ENCODE results near the gene CNIH2.
"Not testable (repeated sequence)": the region's sequence is repeated elsewhere in the genome, so short reads cannot be mapped to it uniquely, and the experiment has no call there.

CNIH2 gene

DNA sequence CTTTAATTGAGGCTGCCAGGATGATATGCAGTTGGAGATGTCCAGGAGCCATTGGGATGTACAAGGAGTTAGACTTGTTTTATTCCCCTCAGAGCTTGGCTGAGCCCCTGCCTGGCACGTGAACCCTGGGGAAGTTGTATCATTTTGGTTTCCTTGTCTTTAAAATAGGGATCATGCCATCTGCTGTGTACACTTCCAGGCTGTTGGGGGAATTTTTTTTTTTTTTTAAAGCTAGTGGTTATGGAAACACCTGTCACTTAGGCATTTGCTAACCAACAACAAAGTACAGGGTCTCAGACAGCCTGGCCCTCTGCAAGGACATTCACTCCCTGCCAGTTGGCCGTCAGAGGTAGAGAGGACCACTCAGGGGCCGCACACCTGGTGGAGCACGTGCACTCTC lies 18.0 kb upstream of the CNIH2 start:
- no peak for DNase-seq

DNA sequence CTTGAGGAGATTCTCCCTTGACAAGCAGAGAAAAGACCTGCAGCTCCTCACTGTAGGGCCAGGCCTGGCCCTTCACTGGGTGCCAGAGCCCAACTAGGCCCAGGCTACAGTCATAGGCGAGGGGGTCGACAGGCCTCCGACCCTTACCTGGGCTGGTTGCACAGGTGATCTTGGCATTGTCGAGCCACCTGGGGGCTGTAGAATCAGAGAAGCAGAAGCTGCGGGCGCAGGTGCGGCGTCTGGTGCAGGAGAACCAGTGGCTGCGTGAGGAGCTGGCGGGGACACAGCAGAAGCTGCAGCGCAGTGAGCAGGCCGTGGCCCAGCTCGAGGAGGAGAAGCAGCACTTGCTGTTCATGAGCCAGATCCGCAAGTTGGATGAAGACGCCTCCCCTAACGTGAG lies 16.4 kb upstream of the CNIH2 start:
- no peak for DNase-seq

DNA sequence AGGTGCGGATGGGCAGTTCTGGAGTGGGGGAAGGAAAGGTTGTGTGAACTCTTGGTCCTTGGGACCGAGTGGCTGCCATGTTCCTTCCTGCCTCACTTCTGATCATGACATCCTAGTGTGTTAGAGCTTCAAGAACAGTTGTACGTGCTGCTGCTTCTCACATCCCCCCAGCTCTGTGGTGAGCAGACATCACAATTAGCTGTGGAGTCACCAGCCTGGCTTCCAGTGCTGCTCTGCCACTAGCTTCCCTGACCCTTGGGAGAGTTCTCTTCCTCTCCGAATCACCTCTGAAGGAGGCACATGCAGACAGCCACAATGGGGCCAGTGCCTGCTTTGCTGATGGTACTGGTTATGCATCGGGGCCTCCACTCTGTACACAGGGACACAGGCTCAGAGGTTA lies 15.8 kb upstream of the CNIH2 start:
- DNase-seq, result no peak

DNA sequence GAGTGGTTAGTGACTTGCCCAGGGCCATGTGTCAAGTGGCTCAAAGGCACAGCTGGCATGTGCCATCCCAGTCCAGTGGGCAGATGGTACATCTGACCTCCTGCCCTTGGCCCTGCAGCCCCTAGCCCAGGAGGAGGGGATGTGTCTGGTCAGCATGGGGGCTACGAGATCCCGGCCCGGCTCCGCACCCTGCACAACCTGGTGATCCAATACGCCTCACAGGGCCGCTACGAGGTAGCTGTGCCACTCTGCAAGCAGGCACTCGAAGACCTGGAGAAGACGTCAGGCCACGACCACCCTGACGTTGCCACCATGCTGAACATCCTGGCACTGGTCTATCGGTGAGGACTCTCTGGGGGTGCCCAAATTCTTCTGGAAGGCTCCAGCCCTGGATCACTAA lies 15.3 kb upstream of the CNIH2 start:
- DNase-seq, result no peak

DNA sequence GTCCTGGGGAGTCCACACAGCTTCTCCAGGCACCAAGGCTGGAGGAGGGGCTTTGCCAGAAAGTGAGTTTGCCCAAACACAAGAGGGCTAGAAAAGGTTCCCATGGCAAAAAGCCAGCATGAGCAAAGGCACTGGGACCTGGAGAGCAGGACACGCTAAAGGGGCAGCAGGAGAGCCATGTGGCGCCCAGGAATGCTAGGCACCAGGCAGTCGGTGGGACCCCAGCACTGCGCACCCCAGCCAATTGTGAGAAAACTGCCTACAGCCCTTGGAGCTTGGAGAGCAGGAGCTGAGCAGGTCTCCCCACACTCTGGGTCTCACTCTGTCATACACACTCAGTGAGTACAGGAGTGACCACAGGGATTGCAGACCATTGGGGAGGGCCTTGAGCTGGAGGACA lies 14.7 kb upstream of the CNIH2 start:
- DNase-seq, result no peak

DNA sequence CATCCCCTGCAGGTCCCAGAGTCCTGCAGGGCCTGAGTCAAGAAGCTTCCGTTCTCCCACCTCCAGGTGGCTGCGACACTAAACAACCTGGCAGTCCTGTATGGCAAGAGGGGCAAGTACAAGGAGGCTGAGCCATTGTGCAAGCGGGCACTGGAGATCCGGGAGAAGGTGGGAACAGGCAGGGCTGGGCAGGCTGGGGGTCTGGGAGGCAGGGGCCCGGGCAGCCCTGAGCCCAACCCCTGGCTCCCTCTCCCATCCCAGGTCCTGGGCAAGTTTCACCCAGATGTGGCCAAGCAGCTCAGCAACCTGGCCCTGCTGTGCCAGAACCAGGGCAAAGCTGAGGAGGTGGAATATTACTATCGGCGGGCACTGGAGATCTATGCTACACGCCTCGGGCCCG lies 14.2 kb upstream of the CNIH2 start:
- DNase-seq, result no peak

DNA sequence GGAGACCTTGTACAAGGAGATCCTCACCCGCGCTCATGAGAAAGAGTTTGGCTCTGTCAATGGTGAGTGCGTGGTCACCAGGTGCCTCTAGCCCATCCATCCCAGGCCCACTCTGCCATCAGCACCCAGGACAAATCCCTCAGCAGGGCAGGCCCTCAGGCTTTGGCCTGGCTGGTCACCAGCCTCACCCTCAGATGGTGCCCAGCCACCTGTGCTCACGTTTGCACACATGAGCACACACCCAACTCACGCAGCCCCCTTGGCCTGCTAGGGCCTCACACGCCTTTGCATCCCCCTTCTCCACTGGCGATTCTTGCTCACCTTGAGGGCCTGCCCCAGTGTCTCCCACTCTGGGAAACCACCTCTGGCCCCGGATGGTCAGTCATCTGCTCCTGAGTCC lies 13.6 kb upstream of the CNIH2 start:
- DNase-seq, result no peak

DNA sequence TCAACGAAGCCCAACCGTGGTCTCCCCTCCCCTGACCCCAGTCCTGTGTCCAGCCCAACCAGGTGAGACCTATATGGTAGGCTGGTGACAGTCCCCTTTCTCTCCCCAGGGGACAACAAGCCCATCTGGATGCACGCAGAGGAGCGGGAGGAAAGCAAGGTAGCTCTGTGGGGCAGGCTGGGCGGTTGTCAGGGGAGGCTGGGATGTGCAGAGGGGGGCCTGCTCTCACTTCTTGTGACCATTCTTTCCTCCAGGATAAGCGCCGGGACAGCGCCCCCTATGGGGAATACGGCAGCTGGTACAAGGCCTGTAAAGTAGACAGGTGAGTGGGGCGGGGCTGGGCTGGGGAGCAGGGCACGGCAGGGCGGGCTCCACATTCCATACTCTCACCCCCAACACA lies 13.1 kb upstream of the CNIH2 start:
- peak; percentile 29 for DNase-seq

DNA sequence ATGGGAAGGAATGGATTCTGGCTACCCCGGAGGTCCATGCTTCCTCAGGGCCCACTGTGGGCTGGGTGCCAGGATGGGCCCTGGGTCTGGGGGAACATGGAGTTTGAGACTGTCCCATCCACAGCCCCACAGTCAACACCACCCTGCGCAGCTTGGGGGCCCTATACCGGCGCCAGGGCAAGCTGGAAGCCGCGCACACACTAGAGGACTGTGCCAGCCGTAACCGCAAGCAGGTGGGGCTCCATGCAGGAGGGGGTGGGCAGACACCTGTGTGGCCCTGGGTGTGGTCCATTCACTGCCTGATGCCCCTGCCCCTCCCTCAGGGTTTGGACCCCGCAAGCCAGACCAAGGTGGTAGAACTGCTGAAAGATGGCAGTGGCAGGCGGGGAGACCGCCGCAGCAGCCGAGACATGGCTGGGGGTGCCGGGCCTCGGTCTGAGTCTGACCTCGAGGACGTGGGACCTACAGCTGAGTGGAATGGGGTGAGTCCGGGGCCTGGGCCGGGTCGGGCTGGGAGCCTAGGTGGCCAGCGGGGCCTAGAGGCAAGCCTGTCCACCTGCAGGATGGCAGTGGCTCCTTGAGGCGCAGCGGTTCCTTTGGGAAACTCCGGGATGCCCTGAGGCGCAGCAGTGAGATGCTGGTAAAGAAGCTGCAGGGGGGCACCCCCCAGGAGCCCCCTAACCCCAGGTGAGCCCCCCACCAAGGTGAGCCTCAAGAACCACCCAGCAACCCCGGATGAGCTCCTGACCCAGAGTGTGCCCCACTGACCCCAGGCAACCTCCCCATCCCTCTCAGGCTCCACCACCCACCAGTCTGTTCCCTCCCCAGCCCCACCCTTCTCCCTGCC lies 12.2 kb upstream of the CNIH2 start:
- DNase-seq, result no peak

DNA sequence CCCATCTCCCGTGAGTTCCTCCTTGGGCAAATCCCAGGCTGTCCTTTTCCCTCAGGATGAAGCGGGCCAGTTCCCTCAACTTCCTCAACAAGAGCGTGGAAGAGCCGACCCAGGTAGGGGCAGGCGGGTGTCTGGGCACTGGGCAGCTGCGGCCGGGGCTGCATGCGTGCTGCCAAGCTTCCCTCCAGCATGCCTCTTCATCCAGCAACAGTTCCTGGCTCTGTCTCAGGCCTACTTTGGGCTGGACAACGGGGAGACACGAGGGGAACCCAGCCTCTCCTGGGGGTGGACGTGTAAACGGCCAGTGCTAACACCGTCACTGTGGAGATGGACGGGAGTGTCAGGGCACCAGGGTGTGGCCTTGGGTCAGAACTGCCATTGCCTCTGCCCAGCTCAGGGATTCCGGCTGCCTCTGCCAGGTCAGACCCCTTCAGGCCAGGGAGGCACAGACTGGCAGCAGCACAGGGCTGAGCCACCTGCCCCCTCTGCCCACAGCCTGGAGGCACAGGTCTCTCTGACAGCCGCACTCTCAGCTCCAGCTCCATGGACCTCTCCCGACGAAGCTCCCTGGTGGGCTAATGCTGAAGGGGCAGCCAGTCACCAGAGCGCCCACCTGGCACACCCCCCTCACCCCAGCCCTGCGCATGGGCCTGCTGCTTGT lies 11.5 kb upstream of the CNIH2 start:
- DNase-seq, result no peak

DNA sequence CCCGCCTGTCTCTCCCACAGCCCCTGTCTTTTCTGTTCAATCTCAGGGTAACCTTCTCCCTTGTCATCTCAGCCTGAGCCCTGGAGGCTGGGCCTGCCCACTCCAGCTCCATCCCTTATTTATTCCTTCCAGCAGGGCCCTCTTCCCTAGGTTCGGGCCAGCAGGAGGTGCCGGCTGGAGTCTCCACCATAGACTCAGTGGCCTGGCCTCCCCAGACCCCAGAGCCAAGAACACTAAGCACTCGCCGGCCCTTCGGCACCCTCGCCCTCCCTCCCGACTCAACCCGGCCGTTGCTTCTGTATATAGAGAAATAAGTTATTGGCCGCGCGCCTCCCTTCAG lies 11.0 kb upstream of the CNIH2 start:
- no peak for DNase-seq

DNA sequence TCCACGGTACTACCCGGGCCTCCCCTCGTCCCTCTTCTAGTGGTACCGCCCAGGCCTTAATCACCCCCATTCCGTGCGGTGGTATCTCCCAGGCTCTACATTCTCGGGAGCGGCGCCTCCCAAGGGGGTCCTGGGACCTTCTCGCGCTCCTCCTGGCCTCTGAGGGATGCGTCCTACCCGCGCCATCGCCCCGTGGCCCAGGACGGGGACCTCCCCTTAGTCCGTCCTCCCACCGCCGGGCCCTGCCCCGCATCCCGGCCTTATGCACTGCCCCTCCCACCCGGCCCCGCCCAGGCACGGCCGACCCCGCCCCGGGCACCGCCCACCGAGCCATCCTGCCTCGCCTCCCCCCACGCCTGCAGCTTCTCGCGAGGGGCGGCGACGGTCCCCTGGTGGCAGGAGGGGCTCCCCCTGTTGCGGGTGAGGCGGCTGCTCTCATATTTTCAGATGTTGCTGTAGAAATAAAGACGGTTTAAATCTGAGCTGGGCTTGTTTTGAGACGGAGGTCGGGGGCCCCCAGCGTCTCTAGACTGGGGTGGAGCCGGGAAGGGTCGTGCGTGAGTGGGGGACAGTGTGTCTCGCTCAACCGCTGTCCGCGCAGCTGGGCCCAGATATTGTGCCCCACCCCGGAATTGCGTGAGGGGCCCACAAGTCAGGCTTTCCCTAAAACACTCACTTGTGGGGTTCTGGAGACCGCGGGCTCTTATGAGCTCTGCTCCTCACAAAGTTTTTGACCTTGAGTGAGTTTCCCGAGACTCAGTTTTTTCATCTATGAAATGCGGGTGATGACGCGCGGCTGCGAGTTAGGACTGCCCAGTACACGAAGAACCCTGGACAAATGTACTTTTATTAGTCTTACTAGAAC lies 10.4 kb upstream of the CNIH2 start:
- DNase-seq, result peak; percentile 77

DNA sequence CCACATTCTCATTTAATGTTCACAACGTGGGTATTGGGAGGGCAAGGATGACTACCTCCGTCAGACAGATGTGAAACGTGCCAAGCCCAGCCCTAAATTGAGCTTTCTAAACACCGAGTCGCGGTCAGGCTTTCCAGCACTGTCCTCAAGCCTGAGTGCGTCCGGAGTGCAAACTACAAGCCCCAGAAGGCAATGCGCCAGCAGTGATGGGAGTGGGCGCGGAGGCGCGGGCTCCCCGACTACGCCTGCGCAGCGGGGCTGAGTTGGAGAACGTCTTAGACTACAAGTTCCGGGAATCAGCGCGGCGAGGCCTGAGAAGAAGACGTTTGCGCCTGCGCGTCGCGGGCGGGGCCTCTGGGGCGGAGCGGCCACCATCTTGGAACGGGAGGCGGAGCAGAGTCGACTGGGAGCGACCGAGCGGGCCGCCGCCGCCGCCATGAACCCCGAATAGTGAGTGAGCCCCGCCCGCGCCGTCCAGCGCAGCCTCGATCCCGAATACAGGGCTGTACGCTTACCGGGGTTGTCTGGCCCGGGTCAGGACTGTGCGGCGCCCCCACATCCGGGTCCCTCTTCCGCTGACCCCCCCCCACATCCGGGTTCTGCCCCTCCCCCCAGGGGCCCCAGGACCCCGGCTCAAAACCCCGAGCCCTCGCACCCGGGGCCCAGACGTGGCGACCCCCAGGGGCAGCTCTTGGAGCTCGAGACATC lies 9.6 kb upstream of the CNIH2 start, which contains the start of gene RAB1B:
Gene RAB1B, plus strand, starts transcription at position 396 of the 708 bp plus-strand sequence. Its CDS starts 41 bp downstream, at position 437.
- DNase-seq, result peak; percentile 99

DNA sequence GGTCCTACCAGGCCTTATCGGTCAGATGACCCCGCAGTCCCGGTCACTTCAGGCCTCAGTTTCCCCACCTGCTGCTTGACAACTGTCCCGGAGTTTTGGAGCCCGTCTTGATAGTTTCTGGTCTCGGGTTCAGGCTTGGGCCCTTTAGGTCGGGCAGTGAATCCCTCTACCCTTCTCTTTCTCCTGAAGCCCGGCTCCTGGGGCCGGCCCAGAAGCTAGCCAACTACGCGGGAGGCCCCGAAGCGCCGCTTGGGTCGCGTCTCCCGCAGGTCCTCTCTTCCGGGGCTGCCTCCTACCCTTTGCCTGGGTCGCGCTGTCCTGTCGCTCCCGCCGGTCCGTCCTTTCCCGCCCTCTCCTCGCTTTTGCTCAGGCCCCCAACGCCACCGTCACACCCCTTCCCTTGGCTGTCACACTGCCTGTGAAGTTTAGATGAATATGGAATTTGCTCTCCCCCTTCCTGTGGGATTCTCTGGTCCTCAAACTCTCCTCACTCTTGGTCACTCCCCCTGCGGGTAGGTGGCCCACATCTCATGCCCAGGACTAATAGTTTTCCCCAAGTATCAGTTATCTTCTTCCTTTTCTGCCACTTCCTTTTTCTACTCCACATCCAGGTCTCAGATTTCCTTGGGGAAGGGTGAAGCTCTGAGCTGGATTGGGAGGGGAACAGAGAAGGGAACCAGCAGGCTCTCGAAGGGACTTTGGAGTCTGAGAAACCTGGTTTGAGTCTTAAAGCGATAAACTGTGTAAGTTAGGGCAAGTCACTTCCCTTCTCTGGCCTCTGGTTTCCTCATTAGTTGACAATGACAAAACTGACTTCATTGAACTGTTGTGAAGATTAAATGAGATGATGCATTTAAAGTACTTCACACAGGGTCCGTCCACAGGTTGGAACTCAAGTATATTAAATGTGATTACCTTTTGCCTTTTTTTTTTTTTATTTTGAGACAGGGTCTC lies 8.7 kb upstream of the CNIH2 start:
- peak; percentile 39 for DNase-seq

DNA sequence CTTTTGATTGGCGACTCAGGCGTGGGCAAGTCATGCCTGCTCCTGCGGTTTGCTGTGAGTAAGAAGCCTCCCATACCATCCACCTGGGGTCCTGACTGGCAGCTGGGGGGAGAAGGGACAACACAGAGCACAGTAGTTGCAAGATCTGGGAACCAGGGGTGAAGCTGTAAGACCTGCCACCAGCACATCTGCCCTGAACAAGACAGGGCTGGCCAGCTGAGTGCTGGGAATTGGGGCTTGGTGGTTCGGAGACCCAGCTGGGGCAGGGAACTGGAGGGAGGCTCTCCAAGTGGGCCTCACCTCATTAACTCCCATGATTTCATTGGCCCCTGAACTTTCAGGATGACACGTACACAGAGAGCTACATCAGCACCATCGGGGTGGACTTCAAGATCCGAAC lies 6.2 kb upstream of the CNIH2 start:
- no peak for DNase-seq

DNA sequence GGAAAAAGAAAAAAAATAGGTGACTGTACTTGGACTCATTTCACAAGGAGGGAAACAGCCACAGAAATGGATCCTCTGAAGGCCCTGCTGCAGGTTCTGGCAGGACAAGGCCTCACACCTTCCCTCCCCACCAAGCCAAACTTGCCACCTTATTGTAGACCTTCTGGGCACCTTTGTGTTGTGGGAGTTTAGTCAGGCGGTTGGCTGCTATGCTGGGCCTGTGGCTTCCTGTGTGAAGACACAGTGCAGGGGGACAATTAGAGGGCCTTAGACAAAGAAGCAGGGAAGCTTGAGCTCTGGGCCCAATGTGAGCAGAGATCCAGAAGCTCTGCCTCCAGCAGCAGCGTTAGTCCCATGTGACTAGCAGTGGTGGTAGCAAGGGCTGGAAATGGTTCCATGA lies 5.4 kb upstream of the CNIH2 start:
- no peak for DNase-seq

DNA sequence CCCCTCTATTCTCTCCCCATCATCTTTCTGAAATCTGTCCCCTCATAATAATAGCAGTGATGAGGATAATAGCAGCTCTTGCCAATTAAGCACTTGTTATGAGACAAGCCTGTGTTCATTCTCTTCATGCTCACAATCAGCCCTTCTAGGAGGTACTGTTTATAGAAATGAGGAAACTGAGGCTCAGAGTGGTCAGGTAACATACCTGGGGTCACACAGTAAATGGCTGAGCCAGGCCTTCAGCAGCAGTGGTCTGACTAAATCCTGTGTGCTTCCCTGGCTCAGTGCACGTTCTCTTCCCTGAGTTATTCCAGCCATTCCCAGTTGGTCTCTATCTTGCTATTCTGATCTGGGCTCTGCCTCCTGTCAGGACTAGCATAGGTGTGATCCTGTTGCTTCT lies 3.8 kb upstream of the CNIH2 start:
- no peak for DNase-seq

DNA sequence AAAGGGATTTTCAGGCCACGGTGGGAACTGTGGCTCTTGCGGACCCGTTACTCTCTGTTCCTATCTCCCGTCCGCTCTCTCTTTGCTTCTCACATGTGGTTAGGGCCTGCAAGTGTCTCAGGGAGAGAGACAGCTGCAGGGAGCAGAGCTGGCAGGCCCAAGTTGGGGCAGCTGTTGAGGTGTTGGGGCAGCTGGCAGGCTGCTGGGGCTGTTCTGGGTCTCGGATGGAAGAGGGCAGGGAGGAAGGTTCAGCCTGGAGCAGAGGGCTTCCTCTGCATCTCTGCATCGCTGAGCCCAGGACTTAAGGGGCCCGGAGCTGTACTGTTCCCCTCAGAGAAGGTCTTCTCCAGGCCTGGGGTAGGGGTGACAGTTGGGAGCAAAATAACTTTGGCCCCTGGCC lies 2.6 kb upstream of the CNIH2 start:
- no peak for DNase-seq

DNA sequence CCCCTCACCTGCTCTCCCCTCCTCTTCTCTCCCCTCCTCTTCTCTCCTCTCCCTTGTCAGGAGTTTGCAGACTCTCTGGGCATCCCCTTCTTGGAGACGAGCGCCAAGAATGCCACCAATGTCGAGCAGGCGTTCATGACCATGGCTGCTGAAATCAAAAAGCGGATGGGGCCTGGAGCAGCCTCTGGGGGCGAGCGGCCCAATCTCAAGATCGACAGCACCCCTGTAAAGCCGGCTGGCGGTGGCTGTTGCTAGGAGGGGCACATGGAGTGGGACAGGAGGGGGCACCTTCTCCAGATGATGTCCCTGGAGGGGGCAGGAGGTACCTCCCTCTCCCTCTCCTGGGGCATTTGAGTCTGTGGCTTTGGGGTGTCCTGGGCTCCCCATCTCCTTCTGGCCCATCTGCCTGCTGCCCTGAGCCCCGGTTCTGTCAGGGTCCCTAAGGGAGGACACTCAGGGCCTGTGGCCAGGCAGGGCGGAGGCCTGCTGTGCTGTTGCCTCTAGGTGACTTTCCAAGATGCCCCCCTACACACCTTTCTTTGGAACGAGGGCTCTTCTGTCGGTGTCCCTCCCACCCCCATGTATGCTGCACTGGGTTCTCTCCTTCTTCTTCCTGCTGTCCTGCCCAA lies 1.9 kb upstream of the CNIH2 start:
- DNase-seq, result no peak

DNA sequence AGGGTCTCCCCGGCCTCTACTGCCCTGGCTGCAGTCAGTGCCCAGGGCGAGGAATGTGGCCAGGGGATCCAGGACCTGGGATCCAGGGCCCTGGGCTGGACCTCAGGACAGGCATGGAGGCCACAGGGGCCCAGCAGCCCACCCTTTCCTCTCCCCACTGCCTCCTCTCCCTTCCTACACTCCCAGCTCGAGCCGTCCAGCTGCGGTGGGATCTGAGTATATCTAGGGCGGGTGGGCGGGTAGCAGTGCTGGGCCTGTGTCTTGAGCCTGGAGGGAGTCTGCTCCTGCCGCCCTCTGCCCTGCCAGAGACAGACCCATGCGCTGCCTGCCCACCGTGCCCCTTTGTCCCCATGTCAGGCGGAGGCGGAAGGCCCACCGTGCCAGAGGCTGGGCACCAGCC lies 1.4 kb upstream of the CNIH2 start:
- DNase-seq, result not testable (repeated sequence)

DNA sequence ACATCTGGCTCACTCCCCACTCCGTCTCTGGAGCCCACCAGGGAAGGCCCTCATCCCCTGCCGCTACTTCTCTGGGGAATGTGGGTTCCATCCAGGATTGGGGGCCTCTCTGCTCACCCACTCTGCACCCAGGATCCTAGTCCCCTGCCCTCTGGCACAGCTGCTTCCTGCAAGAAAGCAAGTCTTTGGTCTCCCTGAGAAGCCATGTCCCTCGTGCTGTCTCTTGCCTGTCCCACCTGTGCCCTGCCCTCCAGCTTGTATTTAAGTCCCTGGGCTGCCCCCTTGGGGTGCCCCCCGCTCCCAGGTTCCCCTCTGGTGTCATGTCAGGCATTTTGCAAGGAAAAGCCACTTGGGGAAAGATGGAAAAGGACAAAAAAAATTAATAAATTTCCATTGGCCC lies 911 bp upstream of the CNIH2 start:
- not testable (repeated sequence) for DNase-seq

Data from hematopoietic multipotent progenitor cell treated with erythropoietin and hydrocortisone succinate and interleukin-3 and kit ligand, for 8 days (in vitro differentiated cells).